Measurements from ENCODE around the gene PRDM11. TPM values are rescaled to one million over a fixed set of nuclear protein-coding genes. Genes with fewer than 3 reads are reported as not detected.
A peak's percentile ranks its signal among the peaks of the same experiment; 100 is the strongest.

The PRDM11 gene
- total RNA-seq, 1 experiment from 2014 or later: 4.0 TPM

DNA sequence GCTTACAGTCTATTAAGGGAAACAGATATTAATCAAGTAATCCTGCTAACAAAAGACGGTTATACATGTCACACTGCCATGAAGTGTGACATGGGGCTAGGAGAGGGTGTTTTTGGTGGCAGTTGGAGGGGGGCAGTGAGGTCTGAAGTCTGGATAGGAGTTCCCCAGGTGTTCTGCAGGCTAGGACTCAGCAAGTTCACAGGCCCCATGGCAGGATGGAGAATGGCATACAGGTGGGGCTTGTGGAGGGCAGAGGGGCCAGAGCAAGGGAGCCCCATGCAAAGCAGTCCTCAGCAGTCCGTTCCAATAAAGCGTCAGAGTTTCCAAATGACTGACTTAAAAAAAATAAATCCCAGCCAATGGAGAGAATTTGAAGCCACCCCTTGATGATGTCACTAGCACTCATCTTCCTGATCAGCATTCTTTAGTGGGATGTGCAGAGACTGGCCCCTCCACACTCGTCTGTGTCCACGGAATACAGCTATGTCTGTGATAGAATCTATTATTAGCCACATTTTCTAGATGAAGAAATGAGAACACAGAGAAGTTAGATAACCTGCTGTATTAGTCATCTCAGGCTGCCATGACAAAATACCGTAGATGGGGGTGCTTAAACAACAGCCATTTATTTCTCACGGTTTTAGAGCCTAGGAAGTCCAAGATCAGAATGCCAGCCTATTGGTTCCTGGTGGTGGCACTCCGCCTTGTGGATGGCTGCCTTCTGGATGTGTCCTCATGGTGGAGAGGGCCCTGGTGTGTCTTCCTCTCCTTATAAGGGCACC lies 32.6 kb downstream of the PRDM11 start:
- TF ChIP-seq, protein P1, sequence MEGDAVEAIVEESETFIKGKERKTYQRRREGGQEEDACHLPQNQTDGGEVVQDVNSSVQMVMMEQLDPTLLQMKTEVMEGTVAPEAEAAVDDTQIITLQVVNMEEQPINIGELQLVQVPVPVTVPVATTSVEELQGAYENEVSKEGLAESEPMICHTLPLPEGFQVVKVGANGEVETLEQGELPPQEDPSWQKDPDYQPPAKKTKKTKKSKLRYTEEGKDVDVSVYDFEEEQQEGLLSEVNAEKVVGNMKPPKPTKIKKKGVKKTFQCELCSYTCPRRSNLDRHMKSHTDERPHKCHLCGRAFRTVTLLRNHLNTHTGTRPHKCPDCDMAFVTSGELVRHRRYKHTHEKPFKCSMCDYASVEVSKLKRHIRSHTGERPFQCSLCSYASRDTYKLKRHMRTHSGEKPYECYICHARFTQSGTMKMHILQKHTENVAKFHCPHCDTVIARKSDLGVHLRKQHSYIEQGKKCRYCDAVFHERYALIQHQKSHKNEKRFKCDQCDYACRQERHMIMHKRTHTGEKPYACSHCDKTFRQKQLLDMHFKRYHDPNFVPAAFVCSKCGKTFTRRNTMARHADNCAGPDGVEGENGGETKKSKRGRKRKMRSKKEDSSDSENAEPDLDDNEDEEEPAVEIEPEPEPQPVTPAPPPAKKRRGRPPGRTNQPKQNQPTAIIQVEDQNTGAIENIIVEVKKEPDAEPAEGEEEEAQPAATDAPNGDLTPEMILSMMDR (IDR thresholded peaks at IDR 0.05; ENCODE audit: unreplicated experiment): no peak
- CTCF ChIA-PET: interaction anchor here (0.7 to 1.0 kb wide), 2 partner anchors 18 to 115 kb away, joined by 3 to 4 read pairs; no protein-coding TSS in a partner anchor
- H3K36me3 Mint-ChIP-seq (ENCODE audit: insufficient read depth, unreplicated experiment): no peaks in the 10 kb centered on the region
- no peak overlapping the region for H3K4me3 Mint-ChIP-seq (ENCODE audit: unreplicated experiment)
- DNase-seq (ENCODE audit: unreplicated experiment): peak; percentile 33
- POLR2A ChIA-PET: interaction anchor here (1.0 kb wide), 1 partner anchor 10 kb away, joined by 3 read pairs; no protein-coding TSS in a partner anchor
- H3K9me3 Mint-ChIP-seq (ENCODE audit: unreplicated experiment): no peaks in the 10 kb centered on the region
- peak overlapping the region; percentile 26 for H3K27ac Mint-ChIP-seq (ENCODE audit: low read depth, unreplicated experiment)
- BruUV-seq (replicated peaks): no TSS peak
- intact Hi-C loops (cut with micrococcal nuclease): no loop called here
- no peaks in the 10 kb centered on the region for H3K27me3 Mint-ChIP-seq (ENCODE audit: insufficient read depth, unreplicated experiment)
- no peaks in the 10 kb centered on the region for H3K4me1 Mint-ChIP-seq (ENCODE audit: insufficient read depth, unreplicated experiment)

DNA sequence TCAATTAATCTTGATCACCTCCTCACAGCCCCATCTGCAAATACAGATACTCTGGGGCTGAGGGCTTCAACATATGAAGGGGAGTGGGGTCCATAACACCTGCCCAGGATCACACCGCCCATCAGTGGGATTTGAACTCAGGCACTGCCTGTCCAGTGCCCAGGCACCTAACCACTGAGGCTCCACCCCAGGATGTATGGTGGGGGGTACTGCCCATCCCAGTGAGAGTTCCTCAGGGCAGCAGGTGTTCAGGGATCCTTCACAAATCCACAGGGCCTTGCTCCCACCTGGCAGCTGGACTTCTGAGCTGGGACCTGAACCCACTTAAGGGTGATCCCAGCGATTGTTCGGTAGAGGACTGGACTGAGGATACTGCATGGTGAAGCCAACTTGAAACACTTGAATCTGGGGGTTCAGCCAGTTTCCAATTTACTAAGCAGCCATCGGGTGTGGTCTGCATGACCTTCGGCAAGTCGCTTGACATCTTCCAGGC lies 33.3 kb downstream of the PRDM11 start:
- no peaks in the 10 kb centered on the region for H3K27me3 Mint-ChIP-seq (ENCODE audit: insufficient read depth, unreplicated experiment)
- peak overlapping the region; percentile 47 for H3K27ac Mint-ChIP-seq (ENCODE audit: low read depth, unreplicated experiment)
- TF ChIP-seq, protein P1 (IDR thresholded peaks at IDR 0.05; ENCODE audit: unreplicated experiment): no peak
- intact Hi-C loops (cut with micrococcal nuclease): loop anchor here (5.0 kb wide), 1 partner anchor 67 kb away; no protein-coding TSS in a partner anchor
- ChIA-PET CTCF (interaction anchor here (0.7 to 1.0 kb wide), 2 partner anchors 19 to 114 kb away, joined by 3 to 4 read pairs; no protein-coding TSS in a partner anchor), POLR2A (interaction anchor here (0.6 to 1.0 kb wide), 2 partner anchors 10 to 436 kb away, joined by 3 read pairs; no protein-coding TSS in a partner anchor)
- no peak for DNase-seq (ENCODE audit: unreplicated experiment)
- no peaks in the 10 kb centered on the region for H3K9me3 Mint-ChIP-seq (ENCODE audit: unreplicated experiment)
- no peaks in the 10 kb centered on the region for H3K4me1 Mint-ChIP-seq (ENCODE audit: insufficient read depth, unreplicated experiment)
- no peaks in the 10 kb centered on the region for H3K36me3 Mint-ChIP-seq (ENCODE audit: insufficient read depth, unreplicated experiment)
- peak overlapping the region; percentile 65 for H3K4me3 Mint-ChIP-seq (ENCODE audit: unreplicated experiment)
- BruUV-seq (replicated peaks): no TSS peak

DNA sequence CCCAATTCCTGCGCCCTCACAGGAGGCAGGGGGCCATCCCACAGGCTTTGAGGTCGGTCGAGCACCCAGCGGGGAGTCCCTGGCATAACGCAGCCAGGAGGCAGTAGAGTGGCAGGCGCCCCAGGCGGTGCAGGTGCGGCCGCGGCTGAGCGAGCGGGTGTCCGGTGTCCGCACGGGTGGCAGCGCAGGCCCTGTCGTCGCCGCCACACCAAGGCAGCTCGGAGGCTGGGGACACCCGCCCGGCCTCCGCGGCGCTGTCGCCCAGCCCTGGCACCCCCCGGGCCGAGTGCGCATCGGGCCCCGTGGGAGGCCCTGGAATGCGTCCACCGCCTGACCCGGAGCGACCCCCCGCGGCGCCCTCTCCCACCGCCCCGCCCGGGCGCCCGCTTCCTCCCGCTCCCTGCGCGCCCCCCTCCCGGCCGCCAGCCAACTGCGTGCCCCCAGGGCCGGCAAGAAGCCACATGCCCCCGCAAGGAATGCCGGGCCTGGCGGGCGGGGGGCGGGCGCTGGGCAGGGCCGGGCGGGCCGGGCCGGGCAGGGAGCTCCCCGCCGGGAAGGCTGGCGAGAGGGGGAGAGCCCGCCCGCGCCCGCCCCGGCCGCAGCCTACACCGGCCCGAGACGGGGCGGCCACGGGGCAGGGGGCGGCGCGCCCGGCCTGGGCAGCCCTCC lies 33.9 kb downstream of the PRDM11 start:
- no TSS peak for BruUV-seq (replicated peaks)
- Mint-ChIP-seq H3K4me1 (ENCODE audit: insufficient read depth, unreplicated experiment) (no peaks in the 10 kb centered on the region), H3K9me3 (ENCODE audit: unreplicated experiment) (no peaks in the 10 kb centered on the region), H3K36me3 (ENCODE audit: insufficient read depth, unreplicated experiment) (no peaks in the 10 kb centered on the region), H3K4me3 (ENCODE audit: unreplicated experiment) (peak overlapping the region; percentile 65), H3K27ac (ENCODE audit: low read depth, unreplicated experiment) (peak overlapping the region; percentile 47), H3K27me3 (ENCODE audit: insufficient read depth, unreplicated experiment) (no peaks in the 10 kb centered on the region)
- POLR2A ChIA-PET: interaction anchor here (0.6 kb wide), 1 partner anchor 435 kb away, joined by 3 read pairs; no protein-coding TSS in a partner anchor
- intact Hi-C loops (cut with micrococcal nuclease): loop anchor here (5.0 kb wide), 1 partner anchor 68 kb away; no protein-coding TSS in a partner anchor
- CTCF ChIA-PET: interaction anchor here (1.0 kb wide), 1 partner anchor 19 kb away, joined by 3 read pairs; no protein-coding TSS in a partner anchor
- DNase-seq (ENCODE audit: unreplicated experiment): peak; percentile 48
- TF ChIP-seq, protein P1 (IDR thresholded peaks at IDR 0.05; ENCODE audit: unreplicated experiment): peak; percentile 32

DNA sequence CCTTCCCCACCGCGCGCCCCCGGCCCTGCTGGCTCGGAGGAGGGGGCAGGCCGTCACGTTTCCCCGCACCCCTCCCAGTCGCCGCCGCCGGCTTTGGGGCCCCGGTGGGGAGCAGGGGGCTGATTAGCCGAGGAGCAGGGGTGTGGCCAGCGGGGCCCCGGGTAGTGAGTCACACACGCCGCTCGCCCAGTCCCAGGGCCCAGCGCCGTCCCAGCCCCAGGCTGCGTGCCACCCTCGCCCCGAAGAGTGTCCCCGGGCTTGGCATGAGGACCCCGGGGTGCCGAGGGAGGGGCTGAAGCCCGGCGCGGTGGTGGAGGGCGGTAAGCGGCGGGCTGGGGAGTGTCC lies 34.4 kb downstream of the PRDM11 start:
- Mint-ChIP-seq H3K4me3 (ENCODE audit: unreplicated experiment) (peak overlapping the region; percentile 52), H3K4me1 (ENCODE audit: insufficient read depth, unreplicated experiment) (no peaks in the 10 kb centered on the region), H3K36me3 (ENCODE audit: insufficient read depth, unreplicated experiment) (no peaks in the 10 kb centered on the region), H3K9me3 (ENCODE audit: unreplicated experiment) (no peaks in the 10 kb centered on the region), H3K27me3 (ENCODE audit: insufficient read depth, unreplicated experiment) (no peaks in the 10 kb centered on the region), H3K27ac (ENCODE audit: low read depth, unreplicated experiment) (no peak overlapping the region)
- TF ChIP-seq, protein P1 (IDR thresholded peaks at IDR 0.05; ENCODE audit: unreplicated experiment): no peak
- intact Hi-C loops (cut with micrococcal nuclease): loop anchor here (1.0 to 5.0 kb wide), 2 partner anchors 34 to 69 kb away; no protein-coding TSS in a partner anchor
- no TSS peak for BruUV-seq (replicated peaks)
- ChIA-PET POLR2A (no interaction called here), CTCF (no interaction called here)
- peak; percentile 65 for DNase-seq (ENCODE audit: unreplicated experiment)

Measured in MCF 10A (cell line).